Measurements from ENCODE around the gene C10orf95.

GRCh38 chr10:102435529-102436233 is 15.7 kb downstream of the C10orf95 start:
- TF ChIP-seq, protein P1, sequence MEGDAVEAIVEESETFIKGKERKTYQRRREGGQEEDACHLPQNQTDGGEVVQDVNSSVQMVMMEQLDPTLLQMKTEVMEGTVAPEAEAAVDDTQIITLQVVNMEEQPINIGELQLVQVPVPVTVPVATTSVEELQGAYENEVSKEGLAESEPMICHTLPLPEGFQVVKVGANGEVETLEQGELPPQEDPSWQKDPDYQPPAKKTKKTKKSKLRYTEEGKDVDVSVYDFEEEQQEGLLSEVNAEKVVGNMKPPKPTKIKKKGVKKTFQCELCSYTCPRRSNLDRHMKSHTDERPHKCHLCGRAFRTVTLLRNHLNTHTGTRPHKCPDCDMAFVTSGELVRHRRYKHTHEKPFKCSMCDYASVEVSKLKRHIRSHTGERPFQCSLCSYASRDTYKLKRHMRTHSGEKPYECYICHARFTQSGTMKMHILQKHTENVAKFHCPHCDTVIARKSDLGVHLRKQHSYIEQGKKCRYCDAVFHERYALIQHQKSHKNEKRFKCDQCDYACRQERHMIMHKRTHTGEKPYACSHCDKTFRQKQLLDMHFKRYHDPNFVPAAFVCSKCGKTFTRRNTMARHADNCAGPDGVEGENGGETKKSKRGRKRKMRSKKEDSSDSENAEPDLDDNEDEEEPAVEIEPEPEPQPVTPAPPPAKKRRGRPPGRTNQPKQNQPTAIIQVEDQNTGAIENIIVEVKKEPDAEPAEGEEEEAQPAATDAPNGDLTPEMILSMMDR (IDR thresholded peaks at IDR 0.05), result no peak
- TF ChIP-seq POLR2A (IDR thresholded peaks at IDR 0.05) (no peak), EP300 (IDR thresholded peaks at IDR 0.05) (no peak)
